Loucy (cell line): ENCODE results near the gene CALN1.

Experiments used
- H2AFZ ChIP-seq: fragments of 200-600 bp; sonication (generic); 2 replicates; pipeline ENCODE4 v1.6.0; 2016; ENCODE audit warnings: antibody characterized with exemption, mild to moderate bottlenecking, low read length, moderate library complexity
- H3F3A ChIP-seq: fragments of 200-600 bp; 2 replicates; pipeline ENCODE4 v1.6.0; 2016; ENCODE audit warnings: antibody characterized with exemption, low read depth, mild to moderate bottlenecking
- H3K27me3 ChIP-seq: fragments of 200-600 bp; sonication (generic); 2 replicates; pipeline ENCODE4 v1.6.1; 2014; ENCODE audit warnings: low read length, mild to moderate bottlenecking; ENCODE audit not compliant: insufficient read depth, poor library complexity, severe bottlenecking
- H3K36me3 ChIP-seq: fragments of 200-600 bp; sonication (generic); 2 replicates; pipeline ENCODE4 v1.6.1; 2016; ENCODE audit warnings: low read length; ENCODE audit not compliant: insufficient read depth
- H3K4me1 ChIP-seq: fragments of 200-600 bp; sonication (generic); 2 replicates; pipeline ENCODE4 v1.5.1; 2014; ENCODE audit warnings: low read length, mild to moderate bottlenecking; ENCODE audit not compliant: insufficient read depth, poor library complexity, severe bottlenecking
- H3K4me2 ChIP-seq: fragments of 200-600 bp; sonication (generic); 2 replicates; pipeline ENCODE4 v1.6.0; 2014; ENCODE audit warnings: antibody characterized with exemption, low read length, low read depth, mild to moderate bottlenecking; ENCODE audit not compliant: poor library complexity, severe bottlenecking
- H3K4me3 ChIP-seq: fragments of 200-600 bp; sonication (generic); 2 replicates; pipeline ENCODE4 v1.5.1; 2014; ENCODE audit warnings: low read length, mild to moderate bottlenecking, mixed read lengths; ENCODE audit not compliant: poor library complexity, severe bottlenecking
- H3K79me2 ChIP-seq: fragments of 200-600 bp; sonication (generic); 2 replicates; pipeline ENCODE4 v1.6.1; 2014; ENCODE audit warnings: low read length; ENCODE audit not compliant: insufficient read depth
- H3K9ac ChIP-seq: fragments of 200-600 bp; sonication (generic); 2 replicates; pipeline ENCODE4 v1.6.0; 2014; ENCODE audit warnings: mild to moderate bottlenecking, low read depth, low read length, moderate library complexity; ENCODE audit not compliant: poor library complexity, severe bottlenecking
- H3K9me2 ChIP-seq: fragments of 200-600 bp; sonication (generic); replicated peaks from 2 replicates; pipeline ENCODE4 v1.6.1; 2016; ENCODE audit warnings: low read depth, low read length, mixed read lengths
- H3K9me3 ChIP-seq: fragments of 200-600 bp; sonication (generic); 2 replicates; pipeline ENCODE4 v1.6.1; 2014; ENCODE audit warnings: mild to moderate bottlenecking, antibody characterized with exemption, low read length, low read depth; ENCODE audit not compliant: insufficient read depth
- H4K20me1 ChIP-seq: fragments of 200-600 bp; sonication (generic); 2 replicates; pipeline ENCODE4 v1.6.0; 2014; ENCODE audit warnings: antibody characterized with exemption, low read length, mild to moderate bottlenecking; ENCODE audit not compliant: insufficient read depth, poor library complexity, severe bottlenecking
- EZH2phosphoT487 ChIP-seq: fragments of 200-600 bp; IDR thresholded peaks from 2 replicates; pipeline ENCODE4 v1.6.1; 2018; ENCODE audit warnings: antibody characterized with exemption, mild to moderate bottlenecking, moderate library complexity, borderline replicate concordance
- TF ChIP-seq, protein P1 (sequence below): fragments of 200-600 bp; sonication (generic); conservative IDR thresholded peaks from 2 replicates; pipeline ENCODE4 v1.5.1; 2014; ENCODE audit warnings: mild to moderate bottlenecking, antibody characterized with exemption, low read length

Gene CALN1

DNA sequence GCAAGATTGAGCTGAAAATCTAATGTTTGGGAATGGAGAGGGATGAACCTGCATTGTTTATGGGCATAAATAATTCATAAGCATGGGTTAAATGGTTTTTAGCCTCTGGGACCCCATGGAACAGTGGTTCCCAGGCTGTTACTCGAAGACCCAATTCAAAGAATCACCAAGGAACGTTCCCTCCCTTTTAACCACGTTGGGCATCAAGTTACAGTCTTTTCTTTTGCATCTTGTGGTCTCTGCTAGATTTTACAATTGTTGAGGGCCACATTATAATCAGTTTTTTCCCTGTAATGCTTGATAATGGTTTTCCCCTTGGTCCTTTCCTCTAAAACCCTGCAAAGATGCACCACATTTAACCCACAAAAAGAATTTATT lies 2.5 kb downstream of the CALN1 start:
- no peaks in the 10 kb centered on the region for H3F3A ChIP-seq
- H3K9me3 ChIP-seq = peaks cover 4% of the 10 kb centered on the region; the same call in 1 of the 2 replicates
- H3K9me2 ChIP-seq = no peaks in the 10 kb centered on the region
- no peak overlapping the region for H3K4me2 ChIP-seq
- TF ChIP-seq EZH2phosphoT487 = no peak
- H4K20me1 ChIP-seq = no peaks in the 10 kb centered on the region
- H3K79me2 ChIP-seq = no peaks in the 10 kb centered on the region
- H3K4me3 ChIP-seq = no peak overlapping the region
- no peak overlapping the region for H2AFZ ChIP-seq
- no peaks in the 10 kb centered on the region for H3K36me3 ChIP-seq
- H3K4me1 ChIP-seq = no peaks in the 10 kb centered on the region
- H3K27me3 ChIP-seq = no peaks in the 10 kb centered on the region
- no peak overlapping the region for H3K9ac ChIP-seq

DNA sequence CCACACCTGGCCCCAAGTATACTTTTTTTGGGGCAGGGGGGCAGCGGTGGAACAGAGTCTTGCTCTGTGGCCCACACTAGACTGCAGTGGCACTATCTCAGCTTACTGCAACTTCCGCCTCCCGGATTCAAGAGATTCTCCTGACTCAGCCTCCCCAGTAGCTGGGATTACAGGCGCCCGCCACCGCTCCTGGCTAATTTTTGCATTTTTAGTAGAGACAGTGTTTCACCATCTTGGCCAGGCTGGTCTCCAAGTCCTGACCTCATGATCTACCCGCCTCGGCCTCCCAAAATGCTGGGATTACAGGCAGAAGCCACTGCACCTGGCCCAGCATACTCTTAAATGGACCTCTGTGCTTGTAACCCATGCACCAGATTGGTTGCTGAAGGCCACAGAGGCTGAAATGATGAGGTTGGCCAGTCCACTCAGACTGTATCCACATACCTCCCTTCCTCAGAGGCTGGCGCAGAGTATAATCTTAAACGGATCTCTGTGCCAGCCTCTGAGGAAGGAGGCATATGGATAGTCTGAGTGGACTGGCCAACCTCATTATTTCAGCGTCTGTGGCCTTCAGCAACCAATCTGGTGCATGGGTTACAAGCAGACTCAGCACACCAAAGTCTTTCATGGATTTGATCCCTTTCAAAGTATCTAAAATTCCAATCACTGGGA lies 3.0 kb downstream of the CALN1 start:
- Histone ChIP-seq H3F3A (no peaks in the 10 kb centered on the region), H3K79me2 (no peaks in the 10 kb centered on the region), H3K27me3 (no peaks in the 10 kb centered on the region), H2AFZ (no peak overlapping the region), H3K4me1 (no peaks in the 10 kb centered on the region), H3K9ac (no peak overlapping the region), H3K9me2 (no peaks in the 10 kb centered on the region), H4K20me1 (no peaks in the 10 kb centered on the region), H3K4me2 (no peak overlapping the region), H3K36me3 (no peaks in the 10 kb centered on the region), H3K4me3 (no peak overlapping the region), H3K9me3 (peaks cover 4% of the 10 kb centered on the region; the same call in 1 of the 2 replicates)
- TF ChIP-seq EZH2phosphoT487 = no peak
- TF ChIP-seq, protein P1, sequence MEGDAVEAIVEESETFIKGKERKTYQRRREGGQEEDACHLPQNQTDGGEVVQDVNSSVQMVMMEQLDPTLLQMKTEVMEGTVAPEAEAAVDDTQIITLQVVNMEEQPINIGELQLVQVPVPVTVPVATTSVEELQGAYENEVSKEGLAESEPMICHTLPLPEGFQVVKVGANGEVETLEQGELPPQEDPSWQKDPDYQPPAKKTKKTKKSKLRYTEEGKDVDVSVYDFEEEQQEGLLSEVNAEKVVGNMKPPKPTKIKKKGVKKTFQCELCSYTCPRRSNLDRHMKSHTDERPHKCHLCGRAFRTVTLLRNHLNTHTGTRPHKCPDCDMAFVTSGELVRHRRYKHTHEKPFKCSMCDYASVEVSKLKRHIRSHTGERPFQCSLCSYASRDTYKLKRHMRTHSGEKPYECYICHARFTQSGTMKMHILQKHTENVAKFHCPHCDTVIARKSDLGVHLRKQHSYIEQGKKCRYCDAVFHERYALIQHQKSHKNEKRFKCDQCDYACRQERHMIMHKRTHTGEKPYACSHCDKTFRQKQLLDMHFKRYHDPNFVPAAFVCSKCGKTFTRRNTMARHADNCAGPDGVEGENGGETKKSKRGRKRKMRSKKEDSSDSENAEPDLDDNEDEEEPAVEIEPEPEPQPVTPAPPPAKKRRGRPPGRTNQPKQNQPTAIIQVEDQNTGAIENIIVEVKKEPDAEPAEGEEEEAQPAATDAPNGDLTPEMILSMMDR = no peak

DNA sequence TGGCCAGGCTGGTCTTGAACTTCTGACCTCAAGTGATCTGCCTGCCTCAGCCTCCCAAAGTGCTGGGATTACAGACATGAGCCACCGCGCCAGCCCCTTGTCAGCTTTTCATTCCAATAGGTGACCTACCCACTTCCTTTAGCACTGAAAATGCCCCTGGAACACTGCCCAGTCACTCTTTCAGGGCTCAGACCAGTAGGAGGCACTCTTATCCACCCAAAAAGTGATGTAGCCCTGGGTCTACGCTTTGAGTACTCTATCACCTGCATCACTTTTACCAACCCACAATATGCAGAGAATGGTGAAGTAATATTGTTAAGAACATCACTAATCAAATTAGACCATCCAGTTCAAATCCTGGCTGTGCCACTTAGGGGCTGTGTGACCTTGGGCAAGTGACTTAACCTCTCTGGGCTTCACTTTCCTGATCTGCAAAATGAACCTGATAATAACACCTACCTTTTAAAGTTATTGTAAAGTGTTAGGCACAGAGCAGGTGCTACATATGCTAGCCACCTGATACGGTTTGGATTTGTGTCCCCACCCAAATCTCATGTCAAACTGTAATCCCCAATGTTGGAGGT lies 5.2 kb downstream of the CALN1 start:
- no peaks in the 10 kb centered on the region for H3K27me3 ChIP-seq
- H3K9me2 ChIP-seq = no peaks in the 10 kb centered on the region
- no peaks in the 10 kb centered on the region for H3F3A ChIP-seq
- H3K9me3 ChIP-seq = peaks cover 4% of the 10 kb centered on the region; the same call in 1 of the 2 replicates
- H3K79me2 ChIP-seq = no peaks in the 10 kb centered on the region
- H3K4me2 ChIP-seq = no peak overlapping the region
- H3K9ac ChIP-seq = no peak overlapping the region
- no peak for TF ChIP-seq EZH2phosphoT487
- TF ChIP-seq, protein P1 = no peak
- H3K36me3 ChIP-seq = no peaks in the 10 kb centered on the region
- no peaks in the 10 kb centered on the region for H3K4me1 ChIP-seq
- no peak overlapping the region for H2AFZ ChIP-seq
- H3K4me3 ChIP-seq = no peak overlapping the region
- H4K20me1 ChIP-seq = no peaks in the 10 kb centered on the region
